ENCODE data around the gene VAX1. TPM values are rescaled to one million over a fixed set of nuclear protein-coding genes. Genes with fewer than 3 reads are reported as not detected.

The VAX1 gene
- total RNA-seq, 1 experiment from 2014 or later: 4.6 TPM

- DNase-seq (ENCODE audit: low read depth, low spot score) (no peak), ATAC-seq (no peak)
- intact Hi-C loops (cut with micrococcal nuclease; ENCODE audit: unreplicated experiment) (no loop called here), in situ Hi-C loops (cut with HindIII; ENCODE audit: low pct_unique_long_range_greater_than_20kb, low sequenced_read_pairs) (no loop called here)
- H3K4me1 ChIP-seq (ENCODE audit: control insufficient read depth, insufficient read depth, low read length): peaks cover 10% of the 10 kb centered on the region
- H3K36me3 ChIP-seq (ENCODE audit: control insufficient read depth, insufficient read depth, low read length): no peaks in the 10 kb centered on the region
- H3K27me3 ChIP-seq (ENCODE audit: control insufficient read depth, insufficient read depth, low read length): peaks cover 9% of the 10 kb centered on the region
- no TSS peak for BruUV-seq (replicated peaks)
- no peak overlapping the region for H3K27ac ChIP-seq (ENCODE audit: low read length)
- TF ChIP-seq REST (IDR thresholded peaks at IDR 0.05; ENCODE audit: insufficient read depth in 1 of 2, low read depth in 2 of 2, low read length in 1 of 2): no peak
- no peak for TF ChIP-seq TCF7L2 (IDR thresholded peaks at IDR 0.05; ENCODE audit: low read depth, low read length)
- no peak for TF ChIP-seq CTCF (IDR thresholded peaks at IDR 0.05)
- TF ChIP-seq POLR2AphosphoS5 (IDR thresholded peaks at IDR 0.05; ENCODE audit: low read depth, low read length): no peak
- no peak for TF ChIP-seq SIN3A (IDR thresholded peaks at IDR 0.05; ENCODE audit: borderline replicate concordance, insufficient read depth, low read depth, low read length)
- ChIA-PET CTCF (no interaction called here), POLR2A (no interaction called here)
- peaks cover 10% of the 10 kb centered on the region for H3K9me3 ChIP-seq (ENCODE audit: control insufficient read depth, insufficient read depth, low read depth, low read length)
- H3K4me3 ChIP-seq (ENCODE audit: low read depth in 2 of 2, low read length in 2 of 2): no peak overlapping the region
Observed at GRCh38 chr10:117139581-117140524, 1.8 kb upstream of the VAX1 start.

GRCh38 chr10:117138838-117139580, 939 bp upstream of the VAX1 start:
- in situ Hi-C loops (cut with HindIII; ENCODE audit: low pct_unique_long_range_greater_than_20kb, low sequenced_read_pairs): no loop called here
- no peak for DNase-seq (ENCODE audit: low read depth, low spot score)
- no peak for ATAC-seq
- ChIA-PET POLR2A (no interaction called here), CTCF (interaction anchor here (0.7 kb wide), 1 partner anchor 77 kb away, joined by 15 read pairs; no protein-coding TSS in a partner anchor)
- peaks cover 10% of the 10 kb centered on the region for H3K4me1 ChIP-seq (ENCODE audit: control insufficient read depth, insufficient read depth, low read length)
- no peaks in the 10 kb centered on the region for H3K36me3 ChIP-seq (ENCODE audit: control insufficient read depth, insufficient read depth, low read length)
- TF ChIP-seq POLR2AphosphoS5 (IDR thresholded peaks at IDR 0.05; ENCODE audit: low read depth, low read length) (no peak), SIN3A (IDR thresholded peaks at IDR 0.05; ENCODE audit: borderline replicate concordance, insufficient read depth, low read depth, low read length) (no peak), CTCF (IDR thresholded peaks at IDR 0.05) (no peak), REST (IDR thresholded peaks at IDR 0.05; ENCODE audit: insufficient read depth in 1 of 2, low read depth in 2 of 2, low read length in 1 of 2) (no peak), TCF7L2 (IDR thresholded peaks at IDR 0.05; ENCODE audit: low read depth, low read length) (no peak)
- intact Hi-C loops (cut with micrococcal nuclease; ENCODE audit: unreplicated experiment): no loop called here
- peak overlapping the region; percentile 56 to 68 for H3K4me3 ChIP-seq (ENCODE audit: low read depth in 2 of 2, low read length in 2 of 2)
- H3K9me3 ChIP-seq (ENCODE audit: control insufficient read depth, insufficient read depth, low read depth, low read length): peaks cover 1% of the 10 kb centered on the region; the same call in 1 of the 2 replicates
- peak overlapping the region; percentile 93 for H3K27ac ChIP-seq (ENCODE audit: low read length)
- BruUV-seq (replicated peaks): no TSS peak
- H3K27me3 ChIP-seq (ENCODE audit: control insufficient read depth, insufficient read depth, low read length): peaks cover 6% of the 10 kb centered on the region
